ENCODE data around the gene DNAJC15.
"Not testable (repeated sequence)": the region's sequence is repeated elsewhere in the genome, so short reads cannot be mapped to it uniquely, and the experiment has no call there.

DNAJC15 gene

DNA sequence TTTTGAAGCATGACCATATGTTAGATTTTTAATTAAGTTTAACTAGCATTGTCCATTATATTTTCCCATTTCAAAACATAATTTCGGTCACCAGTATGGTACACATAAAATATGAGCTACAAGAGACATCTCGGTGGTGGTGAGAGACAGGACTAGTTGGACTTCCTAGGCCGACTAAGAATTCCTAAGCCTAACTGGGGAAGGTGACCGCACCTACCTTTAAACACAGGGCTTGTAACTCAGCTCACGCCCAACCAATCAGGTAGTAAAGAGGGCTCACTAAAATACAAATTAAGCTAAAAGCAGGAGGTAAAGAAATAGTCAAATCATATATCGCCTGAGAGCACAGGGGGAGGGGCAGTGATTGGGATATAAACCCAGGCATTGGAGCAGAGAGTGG, 22.9 kb downstream of the DNAJC15 start:
- DNase-seq = no peak

DNA sequence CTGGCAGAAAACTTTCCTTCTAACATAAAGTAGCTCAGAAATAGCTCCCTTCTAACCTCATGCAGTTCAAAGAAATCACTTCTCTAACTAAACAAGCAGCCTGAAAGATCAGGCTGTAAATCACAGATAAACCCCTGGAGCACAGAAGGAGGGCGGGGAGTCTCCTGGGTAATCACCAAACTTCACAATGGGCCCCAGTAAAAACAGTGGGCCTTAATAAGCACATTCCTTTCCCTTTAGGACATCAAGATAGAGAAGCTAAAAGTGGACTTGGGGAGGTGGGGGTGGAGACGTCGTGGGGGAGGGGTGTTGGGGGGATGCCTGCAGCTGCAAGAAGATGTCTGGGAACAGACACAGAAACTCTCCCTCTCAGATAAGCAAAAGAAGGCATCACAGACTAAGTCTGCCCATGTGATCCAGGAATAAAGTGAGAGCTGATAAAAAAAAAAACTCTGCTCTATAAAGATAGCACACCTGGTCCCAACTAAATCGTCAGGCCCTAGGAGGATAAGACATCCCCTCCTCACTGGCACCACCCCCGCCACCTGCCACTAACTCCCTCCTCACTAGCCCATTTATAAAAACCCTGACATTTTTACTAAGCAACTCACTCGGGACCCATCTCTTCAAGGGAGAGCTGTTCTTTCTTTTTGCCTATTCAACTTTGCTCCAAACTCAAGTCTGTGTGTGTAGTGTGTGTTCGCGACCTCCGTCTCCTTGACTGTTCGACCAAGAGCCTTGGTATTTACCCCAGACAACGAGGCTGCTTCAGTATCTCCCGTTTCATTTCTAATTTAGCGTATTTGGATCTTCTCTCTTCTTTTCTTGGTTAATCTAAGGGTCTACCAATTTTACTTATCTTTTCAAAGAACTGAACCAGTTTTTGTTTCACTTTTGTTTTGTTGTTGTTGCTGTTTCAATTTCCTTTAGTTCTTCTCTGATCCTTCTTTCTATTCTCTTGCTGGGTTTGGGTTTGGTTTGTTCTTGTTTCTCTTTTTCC, 31.7 kb downstream of the DNAJC15 start:
- DNase-seq = peak; percentile 68

DNA sequence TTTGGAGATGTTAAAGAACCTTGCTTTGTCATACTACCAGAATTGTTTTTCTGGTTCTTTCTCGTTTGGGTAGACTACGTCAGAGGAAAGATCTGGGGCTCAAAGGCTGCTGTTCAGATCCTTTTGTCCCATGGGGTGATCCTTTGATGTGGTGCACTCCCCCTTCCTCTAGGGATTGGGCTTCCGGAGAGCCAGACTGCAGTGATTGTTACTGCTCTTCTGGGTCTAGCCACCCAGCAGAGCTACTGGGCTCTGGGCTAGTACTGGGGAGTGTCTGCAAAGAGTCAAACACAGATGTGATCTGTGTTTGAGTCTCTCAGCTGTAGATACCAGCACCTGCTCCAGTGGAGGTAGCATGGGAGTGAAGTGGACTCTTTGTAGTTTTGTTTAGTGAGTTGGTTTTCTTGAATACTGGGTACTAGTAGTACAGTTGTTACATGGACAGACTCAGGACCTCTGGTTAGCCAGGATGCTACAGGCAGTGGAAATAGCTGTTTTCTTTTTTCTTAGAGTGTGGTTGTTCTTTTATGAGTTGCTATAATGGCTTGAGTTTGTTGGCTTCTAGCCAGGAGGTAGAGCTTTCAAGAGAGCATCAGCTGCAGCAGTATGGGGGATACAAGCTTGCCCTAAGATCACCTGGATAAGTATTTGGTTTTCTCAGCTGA, 34.4 kb downstream of the DNAJC15 start:
- no peak for DNase-seq

DNA sequence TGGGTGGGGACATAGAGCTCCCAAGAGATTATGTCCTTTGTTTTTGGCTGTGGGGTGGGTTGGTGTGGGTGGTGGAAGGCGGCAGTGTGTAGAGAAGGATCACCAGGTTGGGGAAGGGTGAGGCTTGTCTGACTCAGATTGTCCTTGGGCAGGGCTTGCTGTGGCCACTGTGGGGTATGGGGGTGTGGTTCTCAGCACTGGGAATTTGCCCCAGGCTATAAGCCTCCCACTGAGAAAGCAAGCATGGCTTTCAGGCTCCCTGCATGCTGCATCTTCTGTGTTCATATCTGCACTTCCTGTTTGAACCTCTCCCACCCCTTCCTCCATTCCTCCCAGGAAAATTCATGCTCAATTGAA, 34.9 kb downstream of the DNAJC15 start:
- DNase-seq = peak; percentile 60

DNA sequence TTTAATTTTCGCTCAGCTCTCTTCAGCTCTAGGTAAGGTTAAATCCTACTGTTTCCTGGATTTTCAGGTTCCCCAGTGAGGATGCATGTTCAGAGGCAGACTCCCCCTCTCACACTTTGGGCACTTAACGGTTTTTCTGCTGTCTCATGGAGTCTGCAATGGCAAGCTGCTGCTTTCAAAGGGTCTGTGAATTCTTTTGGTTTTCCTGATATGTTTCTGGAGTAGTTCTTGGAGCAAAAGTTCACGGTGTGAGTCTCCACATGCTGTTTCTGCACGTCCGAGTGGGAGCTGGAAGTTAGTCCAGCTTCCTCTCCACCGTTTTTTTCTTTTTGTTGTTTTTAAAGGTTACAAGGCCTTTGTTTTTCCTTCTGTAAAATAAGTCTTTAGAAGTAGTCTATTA, 35.4 kb downstream of the DNAJC15 start:
- no peak for DNase-seq

DNA sequence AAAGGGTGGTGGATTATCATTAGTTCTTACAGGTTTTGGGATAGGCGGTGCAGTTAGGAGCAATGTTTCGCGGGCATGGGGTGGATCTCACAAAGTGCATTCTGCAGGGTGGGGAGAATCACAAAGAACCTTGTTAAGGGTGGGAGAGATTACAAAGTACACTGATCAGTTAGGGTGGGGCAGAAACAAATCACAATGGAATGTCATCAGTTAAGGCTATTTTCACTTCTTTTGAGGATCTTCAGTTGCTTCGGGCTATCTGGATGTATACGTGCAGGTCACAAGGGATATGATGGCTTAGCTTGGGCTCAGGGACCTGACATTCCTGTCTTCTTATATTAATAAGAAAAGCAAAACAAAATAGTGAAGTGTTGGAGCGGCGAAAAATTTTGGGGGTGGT, 36.4 kb downstream of the DNAJC15 start:
- DNase-seq = not testable (repeated sequence)

DNA sequence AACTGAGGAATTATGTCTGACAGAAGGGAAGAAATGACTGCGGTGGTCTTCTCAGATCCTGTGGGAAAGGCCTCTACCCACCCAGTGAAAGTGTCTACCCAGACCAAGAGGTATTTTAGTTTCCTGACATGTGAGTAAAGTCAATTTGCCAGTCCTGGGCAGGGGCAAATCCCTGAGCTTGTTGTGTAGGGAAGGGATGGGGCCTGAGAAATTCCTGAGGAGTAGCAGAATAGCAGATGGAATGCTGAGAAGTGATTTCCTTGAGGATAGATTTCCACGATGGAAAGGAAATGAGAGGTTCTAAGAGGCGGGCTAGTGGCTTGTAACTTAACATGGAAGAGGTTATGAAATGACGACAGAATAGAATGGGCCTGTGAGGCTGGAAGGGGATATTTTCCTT, 37.4 kb downstream of the DNAJC15 start:
- not testable (repeated sequence) for DNase-seq

DNA sequence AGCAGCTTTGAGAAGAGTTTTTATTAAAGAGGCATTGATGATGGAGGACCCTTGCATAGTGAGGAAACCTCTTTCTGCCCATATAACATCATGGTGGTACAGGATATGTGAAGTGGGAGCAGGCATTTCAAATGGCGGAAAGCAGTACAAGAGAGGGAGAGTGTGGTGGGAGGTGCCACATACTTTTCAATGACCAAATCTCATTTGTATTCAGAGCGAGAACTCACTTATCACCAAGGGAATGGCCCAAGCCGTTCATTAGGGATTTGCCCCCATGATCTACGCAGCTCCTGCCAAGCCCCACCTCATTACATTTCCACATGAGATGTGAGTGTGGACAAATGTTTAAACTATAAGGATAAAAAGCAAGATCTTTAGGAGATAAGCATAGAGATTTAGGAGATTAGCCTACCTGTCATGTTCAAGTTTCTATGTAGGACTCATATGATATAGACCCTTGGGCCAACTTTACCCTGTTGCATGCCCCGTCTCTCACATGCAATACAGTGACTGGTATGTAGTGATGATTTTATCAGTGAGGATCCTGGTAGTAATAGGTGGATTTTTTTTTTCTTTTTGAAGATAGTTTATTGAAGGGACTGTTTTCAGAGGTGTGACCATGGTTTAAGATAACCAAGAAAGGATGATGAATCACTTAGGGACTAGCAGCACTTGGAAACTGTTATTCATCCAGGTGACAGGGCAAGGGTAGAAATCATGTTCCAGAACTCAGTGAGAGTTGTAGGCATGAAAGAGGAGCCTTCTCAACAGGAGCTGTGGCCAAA, 38.3 kb downstream of the DNAJC15 start:
- no peak for DNase-seq

DNA sequence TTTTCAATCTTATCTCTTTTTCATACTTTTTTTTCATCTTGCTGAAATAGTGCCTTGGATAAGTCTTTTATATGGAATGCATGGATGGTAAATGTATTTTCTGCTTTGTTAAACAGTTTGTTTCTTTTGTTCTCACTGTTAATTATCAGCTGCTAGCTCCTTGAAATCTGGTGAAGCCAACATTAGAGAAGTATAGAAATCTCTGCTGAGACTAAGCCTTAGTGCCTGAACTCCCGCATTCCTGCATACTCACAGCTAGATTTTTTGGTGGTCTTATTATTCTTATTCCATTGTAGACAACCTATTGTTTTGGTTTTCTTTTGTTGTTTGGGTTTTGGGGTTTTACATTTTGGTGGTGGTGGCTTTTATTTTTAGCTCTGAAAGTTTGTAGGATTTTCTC, 48.4 kb downstream of the DNAJC15 start:
- DNase-seq = no peak

DNA sequence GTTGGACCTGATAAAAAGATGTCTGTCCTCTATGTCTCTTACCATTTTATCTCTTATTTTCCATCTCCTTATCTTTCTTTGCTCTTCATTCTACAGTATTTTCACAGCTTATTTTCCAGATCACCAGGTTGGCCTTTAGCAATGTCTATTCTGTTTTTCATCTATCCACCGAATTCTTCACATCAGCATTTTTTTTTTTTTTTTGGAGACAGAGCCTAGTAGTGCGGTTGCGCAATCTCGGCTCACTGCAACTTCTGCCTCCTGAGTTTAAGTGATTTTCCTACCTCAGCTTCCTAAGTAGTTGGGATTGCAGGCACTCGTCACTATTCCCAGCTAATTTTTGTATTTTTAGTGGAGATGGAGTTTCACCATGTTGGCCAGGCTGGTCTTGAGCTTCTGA, 49.0 kb downstream of the DNAJC15 start:
- DNase-seq = no peak

DNA sequence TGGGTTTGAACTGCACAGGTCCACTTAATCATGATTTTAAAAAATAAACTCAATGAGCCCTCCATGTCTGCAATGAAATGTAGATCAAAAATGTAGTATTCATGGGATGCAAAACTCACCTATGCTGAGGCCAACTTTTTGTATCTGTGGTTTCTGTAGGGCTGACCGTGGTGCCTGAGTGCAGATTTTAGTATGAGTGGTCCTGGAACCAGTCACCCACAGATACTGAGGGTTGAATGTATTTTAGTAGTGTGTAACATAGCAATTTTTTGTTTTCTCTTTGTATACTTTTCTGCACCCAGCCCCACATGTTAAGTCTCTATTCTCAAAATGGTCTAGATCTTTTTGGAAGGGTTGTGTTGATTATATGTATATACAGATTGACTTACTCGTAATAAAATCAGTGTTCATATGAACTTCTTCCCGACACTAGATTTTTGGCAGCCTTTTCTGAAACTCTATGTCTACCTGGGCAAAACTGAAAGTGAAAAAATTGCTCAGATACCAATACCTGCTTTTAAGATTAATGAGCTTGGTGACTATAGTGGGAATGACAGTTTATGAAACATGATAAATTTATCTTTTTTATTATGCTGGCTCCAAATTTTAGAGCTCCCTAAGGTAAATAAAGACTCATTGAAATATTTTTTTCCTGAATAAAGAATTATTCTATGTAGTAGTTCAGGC, 51.6 kb downstream of the DNAJC15 start:
- no peak for DNase-seq

DNA sequence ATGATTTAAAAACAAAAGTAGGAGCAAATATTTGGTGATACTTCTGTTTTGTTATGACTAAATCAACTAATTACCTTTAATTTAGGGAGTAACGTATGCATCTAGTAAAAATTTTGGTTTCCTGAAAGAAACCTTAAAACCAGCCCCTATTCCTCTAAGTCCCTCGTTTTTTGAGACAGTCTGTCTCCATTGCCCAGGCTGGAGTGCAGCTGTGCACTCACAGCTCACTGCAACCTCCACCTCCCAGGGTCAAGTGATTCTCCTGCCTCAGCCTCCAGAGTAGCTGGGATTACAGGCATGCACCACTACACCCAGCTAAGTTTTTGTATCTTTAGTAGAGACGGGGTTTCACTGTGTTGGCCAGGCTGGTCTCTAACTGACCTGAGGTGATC, 52.1 kb downstream of the DNAJC15 start:
- not testable (repeated sequence) for DNase-seq

DNA sequence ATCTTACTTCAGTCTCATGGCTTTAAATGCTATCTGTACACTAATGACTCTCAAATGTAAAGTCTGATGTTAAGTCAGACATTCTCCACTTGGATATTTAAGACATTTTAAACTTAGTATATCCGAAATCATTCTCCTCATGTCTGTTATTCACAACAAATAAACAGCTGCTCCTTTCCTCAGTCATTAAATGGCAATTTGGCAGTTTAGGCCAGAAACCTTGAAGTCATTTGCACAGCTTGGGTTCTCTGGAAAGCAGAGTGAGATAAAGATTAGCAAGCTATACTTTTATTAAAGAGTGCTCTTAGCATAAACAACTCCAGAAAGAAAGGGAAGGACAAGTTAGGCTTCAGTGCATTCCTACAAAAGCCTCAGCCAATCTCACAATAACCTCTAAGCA, 53.7 kb downstream of the DNAJC15 start:
- DNase-seq = no peak

DNA sequence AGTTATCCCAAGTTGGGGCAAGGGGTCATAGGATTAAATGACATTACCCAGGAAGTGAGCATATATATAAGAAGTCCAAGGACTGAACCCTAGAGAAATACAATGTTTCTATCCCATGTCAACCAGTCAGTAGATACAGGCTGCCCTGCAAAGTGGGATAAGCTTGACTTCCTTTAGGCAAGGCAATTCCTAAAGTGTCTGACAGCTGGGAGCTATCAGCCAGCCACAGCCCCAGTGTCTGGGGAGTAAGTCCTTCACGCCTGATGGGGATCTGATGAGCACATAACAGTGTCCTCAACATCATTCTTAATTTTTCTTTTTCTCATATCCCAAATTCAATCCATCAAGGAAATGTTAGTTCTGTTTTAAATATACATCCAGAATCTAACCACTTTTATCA, 54.1 kb downstream of the DNAJC15 start:
- no peak for DNase-seq

DNA sequence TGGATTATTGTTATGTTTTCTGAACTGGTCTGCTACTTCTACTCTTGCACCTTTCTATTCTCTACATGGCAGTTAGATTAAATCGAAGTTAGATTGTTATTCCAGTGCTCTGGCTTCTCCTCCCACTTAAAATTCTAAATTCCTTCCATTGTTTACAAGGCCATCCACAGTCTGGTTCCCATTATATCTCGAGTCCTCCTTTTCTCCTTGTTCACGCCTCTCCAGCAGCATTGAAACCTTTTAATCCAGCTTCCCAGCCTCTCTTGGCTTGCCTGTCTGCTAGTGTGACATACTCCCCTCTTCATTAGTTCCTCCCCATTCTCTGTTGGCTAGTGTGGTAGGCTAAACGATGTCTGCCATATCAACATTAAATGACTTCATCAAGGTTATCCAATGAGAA, 54.5 kb downstream of the DNAJC15 start:
- no peak for DNase-seq

DNA sequence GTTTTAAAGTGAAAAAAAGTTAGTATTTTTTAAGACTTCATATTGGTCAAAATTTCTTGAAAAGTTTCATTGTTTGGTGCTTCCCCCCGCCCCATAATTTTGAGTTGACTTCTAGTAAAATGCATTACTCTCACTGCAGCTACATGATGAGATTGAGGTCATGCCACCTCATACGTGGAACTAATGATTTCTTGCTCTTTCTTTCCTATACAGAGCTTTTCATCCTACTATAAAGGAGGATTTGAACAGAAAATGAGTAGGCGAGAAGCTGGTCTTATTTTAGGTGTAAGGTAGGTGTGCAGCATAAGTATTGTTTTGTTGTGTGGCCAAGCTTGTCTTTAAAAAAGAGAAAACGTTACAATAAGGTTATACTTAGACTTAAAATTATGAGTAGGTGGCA, 55.0 kb downstream of the DNAJC15 start:
- no peak for DNase-seq

DNA sequence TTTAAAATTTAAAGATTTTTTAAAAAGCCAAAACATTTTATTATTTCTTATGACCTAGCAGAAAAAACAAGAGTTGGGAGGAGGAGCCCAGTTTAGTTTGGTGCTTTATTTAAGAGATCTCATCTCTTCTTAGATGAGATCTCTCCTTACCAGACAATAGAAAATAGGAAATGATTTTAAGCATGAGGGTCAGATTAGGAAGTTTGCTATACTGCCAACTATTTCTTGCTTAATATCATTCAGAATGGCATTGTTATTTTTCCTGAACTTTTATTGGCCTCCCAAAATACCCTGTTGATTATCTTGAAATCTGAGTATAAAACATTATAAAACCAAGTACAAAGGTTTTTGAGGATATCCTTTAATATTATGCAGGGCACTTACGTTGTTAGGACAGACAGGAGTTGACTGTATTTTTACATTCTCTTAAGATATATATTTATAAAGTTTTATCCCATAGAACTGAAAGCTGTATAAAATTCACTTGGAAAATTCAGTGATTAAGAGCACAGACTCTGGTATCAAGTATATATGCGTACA, 56.1 kb downstream of the DNAJC15 start:
- no peak for DNase-seq

DNA sequence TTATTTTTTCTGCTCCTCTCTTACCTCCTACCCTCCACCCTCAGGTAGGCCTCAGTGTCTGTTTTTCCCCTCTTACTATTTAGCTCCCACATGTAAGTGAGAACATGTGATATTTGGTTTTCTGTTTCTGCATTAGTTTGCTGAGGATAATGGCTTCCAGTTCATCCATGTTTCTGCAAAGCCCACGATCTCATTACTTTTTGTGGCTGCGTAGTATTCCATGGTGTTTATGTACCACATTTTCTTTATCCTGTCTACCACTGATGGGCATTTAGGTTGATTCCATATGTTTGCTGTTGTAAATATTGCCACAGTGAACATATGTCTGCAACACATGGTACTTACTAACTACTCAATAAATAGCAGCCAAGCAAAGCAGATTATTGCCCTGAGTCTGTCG, 56.8 kb downstream of the DNAJC15 start:
- DNase-seq = no peak

DNA sequence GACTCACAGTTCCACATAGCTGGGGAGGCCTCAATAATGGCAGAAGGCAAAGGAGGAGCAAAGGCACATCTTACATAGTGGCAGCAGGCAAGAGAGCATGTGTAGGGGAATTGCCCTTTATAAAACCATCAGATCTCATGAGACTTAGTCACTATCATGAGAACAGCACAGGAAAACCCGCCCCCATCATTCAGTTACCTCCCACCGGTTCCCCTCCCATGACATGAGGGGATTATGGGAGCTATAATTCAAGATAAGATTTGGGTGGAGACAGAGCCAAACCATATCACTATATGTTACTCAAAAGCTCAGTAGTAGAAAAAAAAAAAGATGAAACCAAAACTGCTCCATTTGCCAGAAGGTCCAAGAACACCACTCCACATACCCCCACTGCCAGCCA, 58.5 kb downstream of the DNAJC15 start:
- DNase-seq = no peak

DNA sequence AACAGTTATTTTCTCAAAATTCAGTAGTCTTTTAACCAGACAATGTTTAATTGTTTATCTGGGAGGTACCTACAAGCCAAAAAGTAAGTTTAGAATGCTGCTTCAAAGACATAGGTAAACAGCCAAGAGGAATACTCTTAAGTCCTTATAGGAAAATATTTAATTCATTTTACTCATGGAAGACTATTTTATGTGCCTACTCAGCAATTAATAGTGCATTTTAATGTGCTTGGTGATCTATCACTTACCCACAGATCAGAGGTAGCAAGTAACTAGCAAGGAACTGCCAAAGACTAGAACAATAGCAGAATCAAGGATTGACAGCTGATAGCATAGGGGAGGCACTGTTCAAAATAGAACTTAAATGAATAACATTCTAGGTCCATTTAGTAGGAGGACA, 60.4 kb downstream of the DNAJC15 start:
- no peak for DNase-seq

DNA sequence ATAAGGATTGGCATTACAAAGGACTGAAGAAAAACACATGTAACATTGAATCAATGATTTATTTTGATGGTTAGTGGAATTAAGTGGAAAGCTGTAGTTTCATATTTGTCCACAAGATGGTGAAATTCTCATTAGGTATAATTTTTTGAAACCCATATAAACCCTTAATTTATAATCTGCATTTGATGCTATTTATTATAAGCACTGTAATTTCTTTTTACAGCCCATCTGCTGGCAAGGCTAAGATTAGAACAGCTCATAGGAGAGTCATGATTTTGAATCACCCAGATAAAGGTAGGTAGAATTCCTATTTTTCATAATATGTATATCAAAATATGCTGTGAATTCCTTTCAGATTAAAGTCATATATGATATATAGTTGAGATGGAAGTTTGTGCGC, 62.2 kb downstream of the DNAJC15 start:
- DNase-seq = peak; percentile 44

DNA sequence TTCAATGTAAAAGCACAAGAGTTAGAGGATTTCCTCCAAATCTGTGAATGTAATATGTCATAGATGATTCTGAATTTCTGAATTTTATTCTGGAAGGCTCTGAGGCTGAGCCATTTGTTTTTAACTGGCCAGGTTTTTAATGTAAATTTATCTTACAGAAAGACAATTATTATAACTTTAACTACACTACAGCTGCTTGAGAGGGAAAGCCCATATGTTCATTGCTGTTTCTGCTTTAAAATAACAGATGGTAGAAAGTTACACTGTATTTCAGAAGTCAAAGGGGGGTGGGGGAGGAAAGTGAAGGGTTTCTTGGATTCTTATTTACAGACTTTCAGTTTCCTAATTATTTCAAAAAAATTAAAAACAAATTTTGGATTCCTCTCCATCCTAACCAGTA, 62.8 kb downstream of the DNAJC15 start:
- no peak for DNase-seq

DNA sequence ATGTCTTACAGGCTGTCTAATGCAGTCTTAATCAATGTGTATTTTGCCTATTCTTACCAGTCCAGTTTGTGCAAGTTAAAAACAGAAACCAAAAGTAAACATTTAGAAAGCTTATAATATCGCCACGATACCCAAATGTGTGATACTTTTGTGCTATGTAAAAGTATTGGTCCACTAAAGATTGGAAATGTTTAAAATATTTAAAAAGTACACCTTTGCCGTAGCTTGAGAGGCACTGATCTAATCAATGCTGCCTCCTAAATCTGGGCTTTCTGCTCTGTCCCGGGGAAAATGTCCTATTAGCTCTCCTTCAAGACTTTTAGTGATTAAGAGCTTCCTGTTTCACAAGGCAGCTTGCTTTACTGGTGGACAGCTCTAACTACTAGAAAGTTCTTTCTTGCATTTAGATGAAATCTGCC, 64.7 kb downstream of the DNAJC15 start:
- DNase-seq = peak; percentile 62

Data from HCEC 1CT (cell line).